ENCODE measurements around the gene LRRC8D. TPM values are rescaled to one million over a fixed set of nuclear protein-coding genes. Genes with fewer than 3 reads are reported as not detected.
A peak's percentile ranks its signal among the peaks of the same experiment; 100 is the strongest.

The LRRC8D gene
- total and polyA plus RNA-seq, 9 of the 15 experiments (the other 6 are each of a cell fraction or from before 2014, with no cell fraction given) = 3.4 to 53.9 (median 15.9) TPM

DNA sequence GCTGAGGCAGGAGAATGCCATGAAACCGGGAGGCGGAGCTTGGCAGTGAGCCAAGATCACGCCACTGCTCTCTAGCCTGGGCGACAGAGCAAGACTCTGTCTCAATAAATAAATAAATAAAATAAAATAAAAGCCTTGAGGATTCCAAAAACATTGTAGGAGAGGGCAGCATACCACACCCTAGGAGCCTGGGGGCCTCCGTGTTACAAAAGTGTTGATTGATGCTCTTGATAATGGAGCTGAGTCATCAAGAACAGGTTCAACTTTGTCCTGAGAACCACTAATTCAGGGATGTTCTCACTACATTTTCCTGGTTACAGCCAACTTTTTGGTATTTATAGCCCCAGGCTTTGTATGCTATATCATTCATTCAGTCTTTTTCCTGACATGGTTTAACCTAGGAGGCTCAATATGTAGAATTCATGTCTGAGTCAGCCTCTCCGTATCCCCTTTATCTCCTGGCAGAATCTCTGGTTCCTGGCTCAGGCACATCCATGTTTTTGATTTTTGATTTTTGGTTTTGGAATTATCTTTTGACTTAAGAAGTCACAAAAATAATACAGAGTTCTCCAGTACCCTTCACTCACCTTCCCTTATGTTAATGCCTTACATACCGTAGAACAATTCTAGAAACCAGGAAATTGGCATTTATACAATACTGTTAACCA is 69.4 kb downstream of the LRRC8D start (continued):
- TF ChIP-seq SREBF2 (CRISPR knock-in tag; IDR thresholded peaks at IDR 0.05) = no peak
- TF ChIP-seq DPF2 (IDR thresholded peaks at IDR 0.05) = peak; percentile 93
- TF ChIP-seq, protein P1, sequence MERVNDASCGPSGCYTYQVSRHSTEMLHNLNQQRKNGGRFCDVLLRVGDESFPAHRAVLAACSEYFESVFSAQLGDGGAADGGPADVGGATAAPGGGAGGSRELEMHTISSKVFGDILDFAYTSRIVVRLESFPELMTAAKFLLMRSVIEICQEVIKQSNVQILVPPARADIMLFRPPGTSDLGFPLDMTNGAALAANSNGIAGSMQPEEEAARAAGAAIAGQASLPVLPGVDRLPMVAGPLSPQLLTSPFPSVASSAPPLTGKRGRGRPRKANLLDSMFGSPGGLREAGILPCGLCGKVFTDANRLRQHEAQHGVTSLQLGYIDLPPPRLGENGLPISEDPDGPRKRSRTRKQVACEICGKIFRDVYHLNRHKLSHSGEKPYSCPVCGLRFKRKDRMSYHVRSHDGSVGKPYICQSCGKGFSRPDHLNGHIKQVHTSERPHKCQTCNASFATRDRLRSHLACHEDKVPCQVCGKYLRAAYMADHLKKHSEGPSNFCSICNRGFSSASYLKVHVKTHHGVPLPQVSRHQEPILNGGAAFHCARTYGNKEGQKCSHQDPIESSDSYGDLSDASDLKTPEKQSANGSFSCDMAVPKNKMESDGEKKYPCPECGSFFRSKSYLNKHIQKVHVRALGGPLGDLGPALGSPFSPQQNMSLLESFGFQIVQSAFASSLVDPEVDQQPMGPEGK (CRISPR knock-in tag; IDR thresholded peaks at IDR 0.05; ENCODE audit: borderline replicate concordance) = no peak
- TF ChIP-seq ZFP1 (CRISPR knock-in tag; IDR thresholded peaks at IDR 0.05) = 0 out of 2 replicates have a peak, but pooled peaks have one; percentile 14
- TF ChIP-seq NFE2 (IDR thresholded peaks at IDR 0.05; ENCODE audit: low read depth) = peak; percentile 84
- TF ChIP-seq, protein P2, sequence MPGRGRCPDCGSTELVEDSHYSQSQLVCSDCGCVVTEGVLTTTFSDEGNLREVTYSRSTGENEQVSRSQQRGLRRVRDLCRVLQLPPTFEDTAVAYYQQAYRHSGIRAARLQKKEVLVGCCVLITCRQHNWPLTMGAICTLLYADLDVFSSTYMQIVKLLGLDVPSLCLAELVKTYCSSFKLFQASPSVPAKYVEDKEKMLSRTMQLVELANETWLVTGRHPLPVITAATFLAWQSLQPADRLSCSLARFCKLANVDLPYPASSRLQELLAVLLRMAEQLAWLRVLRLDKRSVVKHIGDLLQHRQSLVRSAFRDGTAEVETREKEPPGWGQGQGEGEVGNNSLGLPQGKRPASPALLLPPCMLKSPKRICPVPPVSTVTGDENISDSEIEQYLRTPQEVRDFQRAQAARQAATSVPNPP (IDR thresholded peaks at IDR 0.05; ENCODE audit: borderline replicate concordance, insufficient read depth, insufficient read length) = no peak
- TF ChIP-seq TARDBP (IDR thresholded peaks at IDR 0.05) = no peak
- TF ChIP-seq MEF2D (tag; conservative IDR thresholded peaks at IDR 0.05; ENCODE audit: low read depth) = 0 out of 2 replicates have a peak, but pooled peaks have one; percentile 48
- no peak for TF ChIP-seq HMG20B (CRISPR knock-in tag; IDR thresholded peaks at IDR 0.05)
- 0 out of 2 replicates have a peak, but pooled peaks have one; percentile 15 for TF ChIP-seq NBN (IDR thresholded peaks at IDR 0.05; ENCODE audit: low read depth)
- TF ChIP-seq CEBPB (tag; IDR thresholded peaks at IDR 0.05) = peak; percentile 32
- TF ChIP-seq, protein P3, sequence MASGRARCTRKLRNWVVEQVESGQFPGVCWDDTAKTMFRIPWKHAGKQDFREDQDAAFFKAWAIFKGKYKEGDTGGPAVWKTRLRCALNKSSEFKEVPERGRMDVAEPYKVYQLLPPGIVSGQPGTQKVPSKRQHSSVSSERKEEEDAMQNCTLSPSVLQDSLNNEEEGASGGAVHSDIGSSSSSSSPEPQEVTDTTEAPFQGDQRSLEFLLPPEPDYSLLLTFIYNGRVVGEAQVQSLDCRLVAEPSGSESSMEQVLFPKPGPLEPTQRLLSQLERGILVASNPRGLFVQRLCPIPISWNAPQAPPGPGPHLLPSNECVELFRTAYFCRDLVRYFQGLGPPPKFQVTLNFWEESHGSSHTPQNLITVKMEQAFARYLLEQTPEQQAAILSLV (tag; IDR thresholded peaks at IDR 0.05) = no peak
- TF ChIP-seq, protein P4, sequence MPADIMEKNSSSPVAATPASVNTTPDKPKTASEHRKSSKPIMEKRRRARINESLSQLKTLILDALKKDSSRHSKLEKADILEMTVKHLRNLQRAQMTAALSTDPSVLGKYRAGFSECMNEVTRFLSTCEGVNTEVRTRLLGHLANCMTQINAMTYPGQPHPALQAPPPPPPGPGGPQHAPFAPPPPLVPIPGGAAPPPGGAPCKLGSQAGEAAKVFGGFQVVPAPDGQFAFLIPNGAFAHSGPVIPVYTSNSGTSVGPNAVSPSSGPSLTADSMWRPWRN (IDR thresholded peaks at IDR 0.05; ENCODE audit: low read depth) = no peak
- TF ChIP-seq ZEB2 (IDR thresholded peaks at IDR 0.05) = peak; percentile 47; the same call in 1 of the 2 replicates
- TF ChIP-seq MAFK (IDR thresholded peaks at IDR 0.05; ENCODE audit: low read length) = peak; percentile 77
- no peak for TF ChIP-seq ZNF717 (CRISPR knock-in tag; IDR thresholded peaks at IDR 0.05)
- TF ChIP-seq, protein P5, sequence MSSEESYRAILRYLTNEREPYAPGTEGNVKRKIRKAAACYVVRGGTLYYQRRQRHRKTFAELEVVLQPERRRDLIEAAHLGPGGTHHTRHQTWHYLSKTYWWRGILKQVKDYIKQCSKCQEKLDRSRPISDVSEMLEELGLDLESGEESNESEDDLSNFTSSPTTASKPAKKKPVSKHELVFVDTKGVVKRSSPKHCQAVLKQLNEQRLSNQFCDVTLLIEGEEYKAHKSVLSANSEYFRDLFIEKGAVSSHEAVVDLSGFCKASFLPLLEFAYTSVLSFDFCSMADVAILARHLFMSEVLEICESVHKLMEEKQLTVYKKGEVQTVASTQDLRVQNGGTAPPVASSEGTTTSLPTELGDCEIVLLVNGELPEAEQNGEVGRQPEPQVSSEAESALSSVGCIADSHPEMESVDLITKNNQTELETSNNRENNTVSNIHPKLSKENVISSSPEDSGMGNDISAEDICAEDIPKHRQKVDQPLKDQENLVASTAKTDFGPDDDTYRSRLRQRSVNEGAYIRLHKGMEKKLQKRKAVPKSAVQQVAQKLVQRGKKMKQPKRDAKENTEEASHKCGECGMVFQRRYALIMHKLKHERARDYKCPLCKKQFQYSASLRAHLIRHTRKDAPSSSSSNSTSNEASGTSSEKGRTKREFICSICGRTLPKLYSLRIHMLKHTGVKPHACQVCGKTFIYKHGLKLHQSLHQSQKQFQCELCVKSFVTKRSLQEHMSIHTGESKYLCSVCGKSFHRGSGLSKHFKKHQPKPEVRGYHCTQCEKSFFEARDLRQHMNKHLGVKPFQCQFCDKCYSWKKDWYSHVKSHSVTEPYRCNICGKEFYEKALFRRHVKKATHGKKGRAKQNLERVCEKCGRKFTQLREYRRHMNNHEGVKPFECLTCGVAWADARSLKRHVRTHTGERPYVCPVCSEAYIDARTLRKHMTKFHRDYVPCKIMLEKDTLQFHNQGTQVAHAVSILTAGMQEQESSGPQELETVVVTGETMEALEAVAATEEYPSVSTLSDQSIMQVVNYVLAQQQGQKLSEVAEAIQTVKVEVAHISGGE (CRISPR knock-in tag; IDR thresholded peaks at IDR 0.05) = peak in 1 of 3 experiments; percentile 19; a peak in 1 of 6 replicates
- TF ChIP-seq CHD4 (IDR thresholded peaks at IDR 0.05; ENCODE audit: insufficient read depth, insufficient replicate concordance, low read depth, low read length, poor library complexity, severe bottlenecking) = peak; percentile 10
- peak; percentile 75; the same call in 1 of the 2 replicates for TF ChIP-seq SMARCC2 (IDR thresholded peaks at IDR 0.05; ENCODE audit: low read depth)
- no peak for TF ChIP-seq POLR2A (conservative IDR thresholded peaks at IDR 0.05)
- peak; percentile 30; the same call in 1 of the 2 replicates for TF ChIP-seq EP300 (IDR thresholded peaks at IDR 0.05; ENCODE audit: low read length)
